Measurements from ENCODE around the gene B3GLCT. TPM values are rescaled to one million over a fixed set of nuclear protein-coding genes. Genes with fewer than 3 reads are reported as not detected.

B3GLCT gene
- total and polyA plus RNA-seq, 2 experiments from 2014 or later = 5.7 to 10.8 TPM

DNA sequence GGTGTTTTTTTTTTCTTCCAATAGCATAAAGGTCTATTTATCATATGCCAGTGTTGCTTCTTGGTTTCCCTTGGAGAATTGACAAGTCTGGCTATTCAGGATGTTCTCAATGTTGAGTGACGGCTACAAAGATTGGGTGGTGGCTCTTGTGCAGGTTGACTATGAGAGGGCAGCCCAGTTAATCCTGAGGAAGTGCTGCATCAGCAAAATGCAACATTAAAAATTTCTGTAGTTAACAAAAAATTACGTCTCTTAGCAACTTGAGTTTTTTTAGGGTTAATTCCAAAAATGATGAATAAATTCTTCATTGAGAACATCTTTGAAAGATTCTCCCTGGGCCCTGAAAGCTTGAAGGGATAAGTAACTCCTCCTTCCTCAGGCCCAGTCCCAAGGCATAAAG, 147.1 kb downstream of the B3GLCT start:
- no peak overlapping the region for H3K4me2 ChIP-seq
- no peaks in the 10 kb centered on the region for H3K9me2 ChIP-seq (replicated peaks; ENCODE audit: insufficient read depth)
- H4K20me1 ChIP-seq (ENCODE audit: insufficient read depth, poor library complexity, severe bottlenecking) = no peaks in the 10 kb centered on the region
- H3K4me1 ChIP-seq (ENCODE audit: insufficient read depth) = no peaks in the 10 kb centered on the region
- no peak overlapping the region for H3K4me3 ChIP-seq
- WGBS (ENCODE audit: low lambda C conversion rate, missing lambda C conversion rate) = 90% methylated on average over 2 of the region's 2 CpGs
- no peak overlapping the region for H3K27ac ChIP-seq
- H3K79me2 ChIP-seq = no peaks in the 10 kb centered on the region
- no peak overlapping the region for H2AFZ ChIP-seq
- TF ChIP-seq, protein P1, sequence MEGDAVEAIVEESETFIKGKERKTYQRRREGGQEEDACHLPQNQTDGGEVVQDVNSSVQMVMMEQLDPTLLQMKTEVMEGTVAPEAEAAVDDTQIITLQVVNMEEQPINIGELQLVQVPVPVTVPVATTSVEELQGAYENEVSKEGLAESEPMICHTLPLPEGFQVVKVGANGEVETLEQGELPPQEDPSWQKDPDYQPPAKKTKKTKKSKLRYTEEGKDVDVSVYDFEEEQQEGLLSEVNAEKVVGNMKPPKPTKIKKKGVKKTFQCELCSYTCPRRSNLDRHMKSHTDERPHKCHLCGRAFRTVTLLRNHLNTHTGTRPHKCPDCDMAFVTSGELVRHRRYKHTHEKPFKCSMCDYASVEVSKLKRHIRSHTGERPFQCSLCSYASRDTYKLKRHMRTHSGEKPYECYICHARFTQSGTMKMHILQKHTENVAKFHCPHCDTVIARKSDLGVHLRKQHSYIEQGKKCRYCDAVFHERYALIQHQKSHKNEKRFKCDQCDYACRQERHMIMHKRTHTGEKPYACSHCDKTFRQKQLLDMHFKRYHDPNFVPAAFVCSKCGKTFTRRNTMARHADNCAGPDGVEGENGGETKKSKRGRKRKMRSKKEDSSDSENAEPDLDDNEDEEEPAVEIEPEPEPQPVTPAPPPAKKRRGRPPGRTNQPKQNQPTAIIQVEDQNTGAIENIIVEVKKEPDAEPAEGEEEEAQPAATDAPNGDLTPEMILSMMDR (IDR thresholded peaks at IDR 0.05; ENCODE audit: poor library complexity) = no peak
- TF ChIP-seq EZH2 (IDR thresholded peaks at IDR 0.05; ENCODE audit: borderline replicate concordance) (no peak), EZH2phosphoT487 (IDR thresholded peaks at IDR 0.05; ENCODE audit: low read depth, severe bottlenecking, unreplicated experiment) (no peak)
- no peak for DNase-seq (ENCODE audit: low spot score)
- no peaks in the 10 kb centered on the region for H3K9me3 ChIP-seq (ENCODE audit: low read depth)
- H3K27me3 ChIP-seq = no peaks in the 10 kb centered on the region
- no peaks in the 10 kb centered on the region for H3K36me3 ChIP-seq (replicated peaks; ENCODE audit: insufficient read depth, low read depth)

GRCh38 chr13:31349156-31349555, 149.4 kb downstream of the B3GLCT start:
- Histone ChIP-seq H3K27me3 (no peaks in the 10 kb centered on the region), H3K9me3 (ENCODE audit: low read depth) (no peaks in the 10 kb centered on the region), H2AFZ (no peak overlapping the region), H3K4me1 (ENCODE audit: insufficient read depth) (no peaks in the 10 kb centered on the region), H4K20me1 (ENCODE audit: insufficient read depth, poor library complexity, severe bottlenecking) (no peaks in the 10 kb centered on the region), H3K79me2 (no peaks in the 10 kb centered on the region), H3K4me2 (no peak overlapping the region), H3K36me3 (replicated peaks; ENCODE audit: insufficient read depth, low read depth) (no peaks in the 10 kb centered on the region), H3K27ac (no peak overlapping the region), H3K4me3 (no peak overlapping the region), H3K9me2 (replicated peaks; ENCODE audit: insufficient read depth) (no peaks in the 10 kb centered on the region)
- 91% methylated on average over 4 of the region's 4 CpGs for WGBS (ENCODE audit: low lambda C conversion rate, missing lambda C conversion rate)
- DNase-seq (ENCODE audit: low spot score) = no peak
- TF ChIP-seq EZH2phosphoT487 (IDR thresholded peaks at IDR 0.05; ENCODE audit: low read depth, severe bottlenecking, unreplicated experiment) = no peak
- TF ChIP-seq, protein P1 (IDR thresholded peaks at IDR 0.05; ENCODE audit: poor library complexity) = no peak
- no peak for TF ChIP-seq EZH2 (IDR thresholded peaks at IDR 0.05; ENCODE audit: borderline replicate concordance)

- Histone ChIP-seq H3K36me3 (replicated peaks; ENCODE audit: insufficient read depth, low read depth) (no peaks in the 10 kb centered on the region), H2AFZ (no peak overlapping the region), H3K9me2 (replicated peaks; ENCODE audit: insufficient read depth) (no peaks in the 10 kb centered on the region), H3K79me2 (no peaks in the 10 kb centered on the region), H3K9me3 (ENCODE audit: low read depth) (no peaks in the 10 kb centered on the region), H4K20me1 (ENCODE audit: insufficient read depth, poor library complexity, severe bottlenecking) (no peaks in the 10 kb centered on the region), H3K4me2 (no peak overlapping the region), H3K27ac (no peak overlapping the region), H3K27me3 (no peaks in the 10 kb centered on the region), H3K4me1 (ENCODE audit: insufficient read depth) (no peaks in the 10 kb centered on the region), H3K4me3 (no peak overlapping the region)
- 87% methylated on average over 5 of the region's 5 CpGs for WGBS (ENCODE audit: low lambda C conversion rate, missing lambda C conversion rate)
- TF ChIP-seq EZH2 (IDR thresholded peaks at IDR 0.05; ENCODE audit: borderline replicate concordance) = no peak
- no peak for TF ChIP-seq EZH2phosphoT487 (IDR thresholded peaks at IDR 0.05; ENCODE audit: low read depth, severe bottlenecking, unreplicated experiment)
- TF ChIP-seq, protein P1 (IDR thresholded peaks at IDR 0.05; ENCODE audit: poor library complexity) = no peak
- DNase-seq (ENCODE audit: low spot score) = no peak
These were observed 150.8 kb downstream of the B3GLCT start for GRCh38 chr13:31350560-31350959.

DNA sequence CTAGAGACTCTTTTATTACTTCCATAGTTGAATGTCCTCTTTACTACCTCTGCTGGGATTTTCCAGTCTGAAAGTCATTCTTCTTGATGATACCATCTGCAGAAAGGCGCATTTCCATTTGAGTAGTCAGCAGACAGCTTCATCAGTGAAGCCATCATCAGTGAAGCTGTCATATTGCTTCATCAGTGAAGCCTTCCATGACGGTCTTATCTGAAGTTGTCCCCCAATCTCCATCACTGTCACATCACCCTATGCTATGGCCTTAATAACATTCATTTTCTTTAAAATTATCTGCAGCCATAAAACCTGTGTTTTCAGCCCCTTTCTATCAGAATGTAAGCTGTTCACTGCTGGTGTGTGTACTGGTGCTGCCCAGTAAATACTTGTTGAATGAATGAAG, 151.6 kb downstream of the B3GLCT start:
- H3K79me2 ChIP-seq = no peaks in the 10 kb centered on the region
- H3K27me3 ChIP-seq = no peaks in the 10 kb centered on the region
- no peaks in the 10 kb centered on the region for H3K9me2 ChIP-seq (replicated peaks; ENCODE audit: insufficient read depth)
- TF ChIP-seq, protein P1 (IDR thresholded peaks at IDR 0.05; ENCODE audit: poor library complexity) = no peak
- TF ChIP-seq EZH2 (IDR thresholded peaks at IDR 0.05; ENCODE audit: borderline replicate concordance) = no peak
- H3K4me3 ChIP-seq = no peak overlapping the region
- H4K20me1 ChIP-seq (ENCODE audit: insufficient read depth, poor library complexity, severe bottlenecking) = no peaks in the 10 kb centered on the region
- H3K36me3 ChIP-seq (replicated peaks; ENCODE audit: insufficient read depth, low read depth) = no peaks in the 10 kb centered on the region
- no peak overlapping the region for H3K27ac ChIP-seq
- no peaks in the 10 kb centered on the region for H3K4me1 ChIP-seq (ENCODE audit: insufficient read depth)
- H3K9me3 ChIP-seq (ENCODE audit: low read depth) = no peaks in the 10 kb centered on the region
- H3K4me2 ChIP-seq = no peak overlapping the region
- no peak overlapping the region for H2AFZ ChIP-seq
- 61% methylated on average over 2 of the region's 2 CpGs for WGBS (ENCODE audit: low lambda C conversion rate, missing lambda C conversion rate)
- no peak for DNase-seq (ENCODE audit: low spot score)

All from hepatocyte (in vitro differentiated cells).